HG03469 (cell line): ENCODE data around the gene SHC4.
"Not testable (repeated sequence)": the region's sequence is repeated elsewhere in the genome, so short reads cannot be mapped to it uniquely, and the experiment has no call there.

Source experiments
- ATAC-seq: cut with Tn5 transposase; IDR thresholded peaks from one replicate; pipeline ENCODE4 v1.9.1; 2021; ENCODE audit warnings: mild to moderate bottlenecking, moderate library complexity, moderate number of reproducible peaks; ENCODE audit not compliant: unreplicated experiment

Gene SHC4

GRCh38 chr15:48802867-48803266, 160.9 kb downstream of the SHC4 start:
- no peak for ATAC-seq

- ATAC-seq: no peak
Measured at GRCh38 chr15:48802257-48802656, 161.5 kb downstream of the SHC4 start.

- no peak for ATAC-seq
Measured at GRCh38 chr15:48800811-48801455, 162.8 kb downstream of the SHC4 start.

- ATAC-seq: no peak
Measured at GRCh38 chr15:48800245-48800644, 163.5 kb downstream of the SHC4 start.

- no peak for ATAC-seq
Measured at GRCh38 chr15:48798319-48798718, 165.4 kb downstream of the SHC4 start.

- ATAC-seq: no peak
Measured at GRCh38 chr15:48796930-48797329, 166.8 kb downstream of the SHC4 start.

GRCh38 chr15:48796521-48796920, 167.2 kb downstream of the SHC4 start:
- no peak for ATAC-seq

- no peak for ATAC-seq
Measured at GRCh38 chr15:48795901-48796300, 167.8 kb downstream of the SHC4 start.

GRCh38 chr15:48794697-48795134, 169.0 kb downstream of the SHC4 start:
- ATAC-seq: peak; percentile 81

GRCh38 chr15:48792408-48792807, 171.3 kb downstream of the SHC4 start:
- ATAC-seq: no peak

- not testable (repeated sequence) for ATAC-seq
Measured at GRCh38 chr15:48790466-48791115, 173.1 kb downstream of the SHC4 start.

- ATAC-seq: no peak
Measured at GRCh38 chr15:48785712-48786111, 178.0 kb downstream of the SHC4 start.

- no peak for ATAC-seq
Measured at GRCh38 chr15:48785195-48785594, 178.5 kb downstream of the SHC4 start.

- ATAC-seq: no peak
Measured at GRCh38 chr15:48784756-48785155, 179.0 kb downstream of the SHC4 start.

GRCh38 chr15:48782911-48783310, 180.8 kb downstream of the SHC4 start:
- no peak for ATAC-seq

GRCh38 chr15:48781481-48782081, 182.1 kb downstream of the SHC4 start:
- ATAC-seq: no peak

- ATAC-seq: no peak
Measured at GRCh38 chr15:48781017-48781416, 182.7 kb downstream of the SHC4 start.

- ATAC-seq: no peak
Measured at GRCh38 chr15:48778331-48778730, 185.4 kb downstream of the SHC4 start.

GRCh38 chr15:48777645-48778330, 185.9 kb downstream of the SHC4 start:
- no peak for ATAC-seq

- no peak for ATAC-seq
Measured at GRCh38 chr15:48775546-48775945, 188.2 kb downstream of the SHC4 start.

GRCh38 chr15:48774484-48774883, 189.2 kb downstream of the SHC4 start:
- ATAC-seq: no peak
